H9 (cell line): ENCODE data around the gene PPFIA4. TPM values are rescaled to one million over a fixed set of nuclear protein-coding genes. Genes with fewer than 3 reads are reported as not detected.

ENCODE experiments used
- DNase-seq: peaks from one replicate; pipeline ENCODE4 v3.0.0-alpha.2; 2017
- H2AFZ ChIP-seq: one replicate; pipeline ENCODE4 v1.6.1; 2013; ENCODE audit warnings: mild to moderate bottlenecking, low read length, control low read depth, moderate library complexity
- H2AK5ac ChIP-seq: 2 replicates; pipeline ENCODE4 v1.6.1; 2013; ENCODE audit warnings: low read length, control low read depth, mixed read lengths; ENCODE audit not compliant: insufficient read length
- H2BK120ac ChIP-seq: one replicate; pipeline ENCODE4 v1.6.1; 2013; ENCODE audit warnings: low read depth, mild to moderate bottlenecking, low read length, control low read depth, inconsistent platforms; ENCODE audit not compliant: poor library complexity, severe bottlenecking
- H2BK12ac ChIP-seq: 2 replicates; pipeline ENCODE4 v1.6.1; 2013; ENCODE audit warnings: low read length, control low read depth, mixed read lengths, low read depth; ENCODE audit not compliant: insufficient read length
- H2BK15ac ChIP-seq: 2 replicates; pipeline ENCODE4 v1.6.1; 2013; ENCODE audit warnings: low read depth, low read length, control low read depth
- H2BK20ac ChIP-seq: one replicate; pipeline ENCODE4 v1.6.1; 2013; ENCODE audit warnings: low read depth, mild to moderate bottlenecking, low read length, control low read depth, inconsistent platforms; ENCODE audit not compliant: poor library complexity, severe bottlenecking
- H2BK5ac ChIP-seq: 2 replicates; pipeline ENCODE4 v1.6.1; 2013; ENCODE audit warnings: low read length, control low read depth, mixed read lengths; ENCODE audit not compliant: insufficient read length
- H3K14ac ChIP-seq: 2 replicates; pipeline ENCODE4 v1.6.1; 2013; ENCODE audit warnings: low read length, control low read depth; ENCODE audit not compliant: insufficient read depth
- H3K18ac ChIP-seq: 2 replicates; pipeline ENCODE4 v1.6.1; 2013; ENCODE audit warnings: low read depth, mild to moderate bottlenecking, mixed read lengths, low read length, control low read depth; ENCODE audit not compliant: insufficient read length
- H3K23ac ChIP-seq: 2 replicates; pipeline ENCODE4 v1.6.1; 2013; ENCODE audit warnings: low read length, control low read depth, mixed read lengths, low read depth; ENCODE audit not compliant: insufficient read length
- H3K23me2 ChIP-seq: 2 replicates; pipeline ENCODE4 v1.6.1; 2013; ENCODE audit warnings: low read depth, mild to moderate bottlenecking, mixed read lengths, low read length, control low read depth; ENCODE audit not compliant: insufficient read length, poor library complexity, severe bottlenecking
- H3K27ac ChIP-seq: 2 replicates; pipeline ENCODE4 v1.5.1; 2013; ENCODE audit warnings: low read length, control low read depth, mixed read lengths, low read depth; ENCODE audit not compliant: insufficient read length
- H3K27me3 ChIP-seq: 2 replicates; pipeline ENCODE4 v1.6.1; 2013; ENCODE audit warnings: low read length, control low read depth, inconsistent platforms; ENCODE audit not compliant: insufficient read depth
- H3K4ac ChIP-seq: 2 replicates; pipeline ENCODE4 v1.6.1; 2013; ENCODE audit warnings: low read depth, mild to moderate bottlenecking, control low read depth, inconsistent platforms, low read length, moderate library complexity
- H3K4me1 ChIP-seq: 2 replicates; pipeline ENCODE4 v1.6.1; 2013; ENCODE audit warnings: low read length, control low read depth, inconsistent platforms; ENCODE audit not compliant: insufficient read depth
- H3K4me2 ChIP-seq: 2 replicates; pipeline ENCODE4 v1.6.1; 2013; ENCODE audit warnings: low read length, control low read depth, mixed read lengths; ENCODE audit not compliant: insufficient read length, insufficient read depth
- H3K56ac ChIP-seq: 2 replicates; pipeline ENCODE4 v1.6.1; 2013; ENCODE audit warnings: low read depth, mild to moderate bottlenecking, mixed read lengths, low read length, control low read depth; ENCODE audit not compliant: insufficient read length
- H3K79me1 ChIP-seq: 2 replicates; pipeline ENCODE4 v1.6.1; 2013; ENCODE audit warnings: low read depth, mild to moderate bottlenecking, moderate library complexity, low read length, control low read depth, inconsistent platforms; ENCODE audit not compliant: insufficient read depth, poor library complexity, severe bottlenecking
- H3K79me2 ChIP-seq: 2 replicates; pipeline ENCODE4 v1.6.1; 2013; ENCODE audit warnings: low read length, control low read depth, inconsistent platforms; ENCODE audit not compliant: insufficient read depth
- H3K9ac ChIP-seq: 2 replicates; pipeline ENCODE4 v1.6.1; 2013; ENCODE audit warnings: low read length, control low read depth, mixed read lengths; ENCODE audit not compliant: insufficient read length; ENCODE audit errors: extremely low read depth
- H3K9me3 ChIP-seq: one replicate; pipeline ENCODE4 v1.6.1; 2013; ENCODE audit warnings: low read depth, low read length, inconsistent platforms; ENCODE audit not compliant: control insufficient read depth
- H3T11ph ChIP-seq: one replicate; pipeline ENCODE4 v1.6.1; 2013; ENCODE audit warnings: mild to moderate bottlenecking, low read length, control low read depth, inconsistent platforms
- H4K20me1 ChIP-seq: one replicate; pipeline ENCODE4 v1.6.1; 2013; ENCODE audit not compliant: control insufficient read depth, insufficient read length, insufficient read depth
- H4K5ac ChIP-seq: 2 replicates; pipeline ENCODE4 v1.6.1; 2013; ENCODE audit warnings: low read depth, mild to moderate bottlenecking, mixed read lengths, low read length, control low read depth; ENCODE audit not compliant: insufficient read length
- H4K8ac ChIP-seq: replicated peaks from 2 replicates; pipeline ENCODE4 v1.6.1; 2013; ENCODE audit warnings: low read length, control low read depth, mixed read lengths, low read depth; ENCODE audit not compliant: insufficient read length
- H4K91ac ChIP-seq: 2 replicates; pipeline ENCODE4 v1.6.1; 2013; ENCODE audit warnings: low read depth, mild to moderate bottlenecking, moderate library complexity, mixed read lengths, low read length, control low read depth; ENCODE audit not compliant: insufficient read length
- H3K27ac Mint-ChIP-seq, 3 experiments: 2 replicates in 2 of 3; 3 replicates in 1 of 3; pipeline ENCODE4 v1.8.0; 2020 to 2021; ENCODE audit warnings: mixed read lengths in 3 of 3, mild to moderate bottlenecking in 1 of 3, moderate library complexity in 1 of 3
- H3K27me3 Mint-ChIP-seq: 2 replicates; pipeline ENCODE4 v1.8.0; 2021; ENCODE audit warnings: low read depth, mild to moderate bottlenecking, moderate library complexity, mixed read lengths
- H3K36me3 Mint-ChIP-seq, 3 experiments: 2 replicates in 2 of 3; 3 replicates in 1 of 3; pipeline ENCODE4 v1.8.0; 2020 to 2021; ENCODE audit warnings: low read depth in 3 of 3, mixed read lengths in 3 of 3; ENCODE audit not compliant: insufficient read depth in 1 of 3
- H3K4me1 Mint-ChIP-seq, 2 experiments: 2 replicates each; pipeline ENCODE4 v1.8.0; 2020; ENCODE audit warnings: mixed read lengths in 2 of 2
- H3K4me3 Mint-ChIP-seq, 2 experiments: 2 replicates in 1 of 2; 3 replicates in 1 of 2; pipeline ENCODE4 v1.8.0; 2020 to 2021; ENCODE audit warnings: mild to moderate bottlenecking in 2 of 2, mixed read lengths in 2 of 2, moderate library complexity in 1 of 2
- H3K9me3 Mint-ChIP-seq, 2 experiments: 2 replicates in 1 of 2; 3 replicates in 1 of 2; pipeline ENCODE4 v1.8.0; 2020; ENCODE audit warnings: mild to moderate bottlenecking in 2 of 2, mixed read lengths in 2 of 2, moderate library complexity in 1 of 2
- WGBS: extraction: QIAGEN DNeasy Blood & Tissue Kit; methylation state at CpG from one replicate; pipeline ENCODE4 v1.1.7; 2013; ENCODE audit warnings: missing lambda C conversion rate, low lambda C conversion rate, mixed read lengths; ENCODE audit not compliant: insufficient read length; ENCODE audit errors: extremely low coverage; 5-methylcytosine and 5-hydroxymethylcytosine counted together
- total RNA-seq: library from RNA; stranded (reverse); gene quantifications from 2 replicates; pipeline ENCODE4 v1.2.1, GENCODE V29; 2021
- TF ChIP-seq, protein P1 (sequence below): fragments of 200-600 bp; sonication (generic); conservative IDR thresholded peaks from 3 replicates; pipeline ENCODE4 v1.8.0; 2021; ENCODE audit warnings: antibody characterized with exemption, mild to moderate bottlenecking

The PPFIA4 gene
- total RNA-seq, 1 experiment from 2014 or later, result 3.9 TPM

DNA sequence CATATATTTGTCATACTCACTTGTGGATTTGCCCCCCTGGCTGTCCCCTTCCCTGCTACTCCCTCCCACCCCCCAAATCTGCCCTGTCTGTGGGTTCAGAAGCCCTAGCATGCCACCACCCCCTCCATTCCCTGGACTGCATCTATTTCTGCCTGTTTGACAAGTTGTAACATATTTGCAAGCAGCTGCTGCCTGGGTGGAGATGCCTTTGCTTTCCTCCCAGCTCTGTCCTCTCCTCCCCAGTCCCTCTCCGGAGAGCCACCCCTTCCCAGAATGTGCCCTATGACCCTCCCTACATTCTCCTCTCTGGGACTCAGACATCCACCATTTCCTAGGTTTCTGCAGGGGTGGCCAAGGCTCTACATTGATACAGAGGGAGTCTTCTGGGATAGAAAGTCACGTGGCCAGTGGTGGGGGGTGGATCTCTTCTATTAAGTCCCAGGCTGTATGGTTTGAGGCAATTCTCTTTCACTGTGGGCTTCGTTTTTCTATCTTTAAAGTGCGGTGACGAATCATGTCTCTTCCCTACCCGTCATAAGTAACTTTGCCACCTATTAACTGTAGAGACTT, 65.6 kb downstream of the PPFIA4 start:
- H3K9ac ChIP-seq, result no peak overlapping the region
- no peak overlapping the region for H2BK15ac ChIP-seq
- Mint-ChIP-seq H3K27ac (no peak overlapping the region), H3K4me3 (no peak overlapping the region), H3K9me3 (peaks cover 20 to 23% of the 10 kb centered on the region in 2 experiments), H3K36me3 (peaks cover 7 to 21% (median 10%) of the 10 kb centered on the region in 3 experiments; a peak in 6 of 7 replicates), H3K4me1 (peaks cover 21 to 23% of the 10 kb centered on the region in 2 experiments), H3K27me3 (peaks cover 14% of the 10 kb centered on the region)
- no peak overlapping the region for H2AK5ac ChIP-seq
- TF ChIP-seq, protein P1, sequence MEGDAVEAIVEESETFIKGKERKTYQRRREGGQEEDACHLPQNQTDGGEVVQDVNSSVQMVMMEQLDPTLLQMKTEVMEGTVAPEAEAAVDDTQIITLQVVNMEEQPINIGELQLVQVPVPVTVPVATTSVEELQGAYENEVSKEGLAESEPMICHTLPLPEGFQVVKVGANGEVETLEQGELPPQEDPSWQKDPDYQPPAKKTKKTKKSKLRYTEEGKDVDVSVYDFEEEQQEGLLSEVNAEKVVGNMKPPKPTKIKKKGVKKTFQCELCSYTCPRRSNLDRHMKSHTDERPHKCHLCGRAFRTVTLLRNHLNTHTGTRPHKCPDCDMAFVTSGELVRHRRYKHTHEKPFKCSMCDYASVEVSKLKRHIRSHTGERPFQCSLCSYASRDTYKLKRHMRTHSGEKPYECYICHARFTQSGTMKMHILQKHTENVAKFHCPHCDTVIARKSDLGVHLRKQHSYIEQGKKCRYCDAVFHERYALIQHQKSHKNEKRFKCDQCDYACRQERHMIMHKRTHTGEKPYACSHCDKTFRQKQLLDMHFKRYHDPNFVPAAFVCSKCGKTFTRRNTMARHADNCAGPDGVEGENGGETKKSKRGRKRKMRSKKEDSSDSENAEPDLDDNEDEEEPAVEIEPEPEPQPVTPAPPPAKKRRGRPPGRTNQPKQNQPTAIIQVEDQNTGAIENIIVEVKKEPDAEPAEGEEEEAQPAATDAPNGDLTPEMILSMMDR, result no peak
- no peaks in the 10 kb centered on the region for H3K27me3 ChIP-seq
- H4K91ac ChIP-seq, result no peak overlapping the region
- no peaks in the 10 kb centered on the region for H3K79me1 ChIP-seq
- no peaks in the 10 kb centered on the region for H3K4me1 ChIP-seq
- no peaks in the 10 kb centered on the region for H3K9me3 ChIP-seq
- H4K5ac ChIP-seq, result no peak overlapping the region
- H3K56ac ChIP-seq, result no peak overlapping the region
- H2BK20ac ChIP-seq, result no peak overlapping the region
- no peak overlapping the region for H4K8ac ChIP-seq
- H3K18ac ChIP-seq, result no peak overlapping the region
- no CpG with 5 or more reads among the region's 6 CpGs for WGBS
- H2BK120ac ChIP-seq, result no peak overlapping the region
- no peak overlapping the region for H2BK12ac ChIP-seq
- H3K14ac ChIP-seq, result no peak overlapping the region
- no peak overlapping the region for H3K27ac ChIP-seq
- H2AFZ ChIP-seq, result no peak overlapping the region
- no peak overlapping the region for H3K4me2 ChIP-seq
- H3K79me2 ChIP-seq, result no peaks in the 10 kb centered on the region
- H3K4ac ChIP-seq, result no peak overlapping the region
- H3K23me2 ChIP-seq, result no peaks in the 10 kb centered on the region
- no peak overlapping the region for H3K23ac ChIP-seq
- peaks cover 3% of the 10 kb centered on the region for H4K20me1 ChIP-seq
- no peak overlapping the region for H2BK5ac ChIP-seq
- H3T11ph ChIP-seq, result no peak overlapping the region
- DNase-seq, result no peak
